Fibroblast of skin of abdomen (primary cell): Measurements from ENCODE around the gene CLEC4G.

ENCODE experiments used
- DNase-seq: peaks from one replicate; pipeline ENCODE4 v3.0.0-alpha.2; 2013

The CLEC4G gene

GRCh38 chr19:7691497-7691896, 40.4 kb downstream of the CLEC4G start:
- no peak for DNase-seq

- DNase-seq = no peak
These were observed 41.1 kb downstream of the CLEC4G start for GRCh38 chr19:7690779-7691258.

GRCh38 chr19:7689165-7689564, 42.7 kb downstream of the CLEC4G start:
- DNase-seq = no peak

- DNase-seq = no peak
These were observed 44.7 kb downstream of the CLEC4G start for GRCh38 chr19:7687177-7687576.

- DNase-seq = no peak
These were observed 46.1 kb downstream of the CLEC4G start for GRCh38 chr19:7685546-7686445.

- peak; percentile 17 for DNase-seq
These were observed 49.6 kb downstream of the CLEC4G start for GRCh38 chr19:7682175-7682855.

- DNase-seq = peak; percentile 79
These were observed 50.4 kb downstream of the CLEC4G start for GRCh38 chr19:7681340-7682174.

GRCh38 chr19:7680606-7681339, 51.1 kb downstream of the CLEC4G start, which contains the start of gene TRAPPC5:
Gene TRAPPC5 (plus strand): TSS chr19:7680833. CDS start chr19:7682254, 1,421 bp downstream.
- DNase-seq = peak; percentile 80

- no peak for DNase-seq
These were observed 51.9 kb downstream of the CLEC4G start for GRCh38 chr19:7679771-7680605.

GRCh38 chr19:7678971-7679751, 52.7 kb downstream of the CLEC4G start:
- no peak for DNase-seq
